Raji (cell line): ENCODE data around the gene SPINK1.

Source experiments
- POLR2A ChIP-seq: IDR thresholded peaks from 2 replicates; pipeline ENCODE4 v1.6.1; 2011; ENCODE audit warnings: low read depth, low read length, control low read depth; ENCODE audit not compliant: insufficient read depth

The SPINK1 gene

DNA sequence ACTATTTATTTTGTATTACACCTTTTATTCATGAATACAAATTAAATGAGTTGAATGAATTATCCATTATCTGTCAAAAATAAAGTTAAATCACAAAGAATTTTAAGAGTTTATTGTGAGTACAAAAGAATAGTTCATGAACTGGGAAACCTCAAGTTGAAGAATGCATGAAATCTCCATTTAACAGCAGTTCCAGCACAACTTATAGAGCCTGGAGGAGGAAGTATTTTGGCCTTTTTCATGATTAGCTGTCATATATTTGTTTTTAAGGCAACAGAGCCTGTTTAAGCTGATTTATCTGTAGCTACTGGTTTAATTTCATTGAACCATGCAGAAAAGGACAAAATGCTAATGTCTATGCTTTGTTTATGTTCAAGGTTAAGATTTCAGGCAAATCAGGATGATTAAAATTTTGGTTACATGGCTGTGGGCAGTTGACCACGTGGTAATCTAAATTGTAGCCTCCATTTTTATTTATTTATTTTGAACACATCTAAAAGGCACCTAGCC is 12.2 kb downstream of the SPINK1 start:
- TF ChIP-seq POLR2A, result no peak

- no peak for TF ChIP-seq POLR2A
These were observed 13.2 kb downstream of the SPINK1 start for GRCh38 chr5:147818290-147818689.

DNA sequence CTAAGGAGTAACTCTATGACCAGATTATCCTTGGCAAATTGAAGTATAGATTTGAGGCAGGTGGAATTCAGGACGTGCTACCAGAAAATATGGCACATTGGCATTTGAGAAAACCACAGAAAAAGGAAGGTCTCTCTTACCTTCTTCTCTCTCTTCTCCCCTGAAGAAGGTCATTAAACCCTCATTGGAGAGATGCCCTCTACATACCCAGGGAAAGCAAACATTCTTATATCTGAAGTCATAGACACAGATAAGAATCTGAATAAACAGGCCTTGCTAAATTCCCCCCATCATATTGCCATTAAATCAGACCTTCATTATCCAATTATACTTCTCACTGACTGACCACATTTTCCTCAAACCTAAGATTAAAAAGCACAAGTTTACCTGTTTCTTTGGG is 17.8 kb downstream of the SPINK1 start:
- TF ChIP-seq POLR2A, result no peak

GRCh38 chr5:147809830-147810666 is 21.4 kb downstream of the SPINK1 start:
- no peak for TF ChIP-seq POLR2A

DNA sequence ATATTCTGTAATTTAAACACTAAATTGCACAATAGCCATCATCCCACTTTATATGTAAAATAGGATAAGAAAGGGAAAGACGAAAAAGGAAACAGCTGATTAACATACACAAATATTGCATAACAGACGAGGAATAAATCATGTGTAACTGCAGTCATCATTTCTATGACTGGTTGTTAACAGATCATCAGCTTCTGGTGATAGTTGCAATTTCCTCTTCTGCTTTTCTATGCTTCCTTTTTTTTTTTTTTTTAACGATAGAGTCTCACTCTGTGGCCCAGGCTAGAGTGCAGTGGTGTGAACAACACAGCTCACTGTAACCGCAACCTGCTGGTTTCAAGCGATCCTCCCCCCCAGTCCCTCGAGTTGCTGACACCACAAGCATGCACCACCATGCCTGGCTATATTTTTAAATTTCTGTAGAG is 26.4 kb downstream of the SPINK1 start:
- TF ChIP-seq POLR2A, result no peak

- TF ChIP-seq POLR2A, result no peak
These were observed 27.1 kb downstream of the SPINK1 start for GRCh38 chr5:147804334-147804733.

DNA sequence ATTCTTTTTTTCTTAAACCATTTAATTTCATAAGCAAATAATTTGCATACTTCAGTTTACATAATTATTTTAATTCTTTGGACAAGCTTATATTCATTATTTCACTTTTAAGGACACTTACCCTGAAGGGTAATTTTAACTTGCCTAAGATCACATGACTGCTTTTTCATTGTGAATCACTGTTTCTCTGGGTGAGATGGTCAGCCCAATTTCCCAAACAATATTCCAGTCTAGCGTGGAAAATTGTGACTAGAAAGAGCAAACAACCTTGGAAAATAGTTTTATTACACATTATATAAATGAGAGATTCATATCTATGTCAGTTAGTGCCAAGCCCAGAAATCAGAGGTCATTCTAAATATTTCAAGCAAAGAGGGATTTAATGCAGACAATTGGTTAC is 27.5 kb downstream of the SPINK1 start:
- no peak for TF ChIP-seq POLR2A

- no peak for TF ChIP-seq POLR2A
These were observed 30.0 kb downstream of the SPINK1 start for GRCh38 chr5:147801461-147801860.

GRCh38 chr5:147800491-147800890 is 31.0 kb downstream of the SPINK1 start:
- no peak for TF ChIP-seq POLR2A

- TF ChIP-seq POLR2A, result no peak
These were observed 34.7 kb downstream of the SPINK1 start for GRCh38 chr5:147796556-147797308.

DNA sequence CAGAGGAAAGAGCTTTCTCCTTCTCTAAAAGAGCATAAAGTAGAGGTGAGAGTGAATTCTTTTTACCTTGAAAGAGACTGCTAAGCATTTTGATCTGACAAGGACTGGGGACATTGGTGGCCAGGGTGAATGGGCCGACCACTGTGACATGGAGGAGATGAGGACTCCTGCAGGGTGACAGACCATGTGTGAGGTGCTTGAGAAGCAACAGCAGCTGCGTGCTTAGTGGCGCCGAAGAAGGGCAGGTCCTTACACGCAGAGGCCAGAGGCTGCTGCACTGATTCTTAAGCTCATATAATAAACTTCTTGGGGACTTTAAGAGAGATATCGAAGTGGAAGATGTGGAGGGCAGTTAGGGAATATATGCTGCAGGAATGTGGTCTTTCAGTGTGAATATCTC is 40.3 kb downstream of the SPINK1 start:
- no peak for TF ChIP-seq POLR2A

DNA sequence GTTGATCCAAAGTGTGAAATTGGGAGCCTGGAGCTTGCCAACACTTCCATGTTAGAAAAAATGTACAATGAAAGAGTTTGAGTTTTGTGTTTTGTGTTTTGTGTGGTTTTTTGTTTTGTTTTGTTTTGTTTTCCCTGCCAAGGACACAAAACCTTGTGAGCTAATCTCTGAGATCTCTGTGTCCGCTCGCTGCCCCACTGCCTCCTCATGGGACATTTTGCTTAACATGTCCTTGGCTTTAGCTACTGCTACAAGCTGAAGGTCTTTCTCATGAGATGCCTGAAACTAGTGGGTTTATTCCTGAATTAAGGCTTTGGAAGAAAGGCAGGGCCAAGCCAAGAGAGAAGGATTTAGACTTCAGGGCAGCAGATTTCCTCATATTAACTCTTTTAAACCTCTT is 41.7 kb downstream of the SPINK1 start:
- no peak for TF ChIP-seq POLR2A

GRCh38 chr5:147788023-147788422 is 43.4 kb downstream of the SPINK1 start:
- no peak for TF ChIP-seq POLR2A

DNA sequence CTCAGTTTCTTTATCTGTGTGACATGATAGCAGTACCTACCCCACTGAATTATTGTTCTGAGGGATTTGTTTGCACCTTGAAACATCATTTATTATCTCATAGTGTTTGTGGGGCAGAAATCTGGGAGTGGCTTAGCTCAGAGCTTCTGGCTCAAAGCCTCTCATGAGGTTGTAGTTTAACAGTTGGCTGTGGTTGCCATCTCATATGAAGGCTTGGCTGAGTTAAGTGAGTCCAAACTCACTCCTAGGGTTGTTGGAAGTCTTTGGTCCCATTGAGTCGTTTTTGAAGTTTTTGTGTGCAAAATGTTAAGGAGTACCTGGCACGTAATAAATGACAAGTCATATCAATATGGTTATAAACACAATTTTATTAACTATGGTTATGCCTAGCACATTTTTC is 45.3 kb downstream of the SPINK1 start:
- TF ChIP-seq POLR2A, result no peak

DNA sequence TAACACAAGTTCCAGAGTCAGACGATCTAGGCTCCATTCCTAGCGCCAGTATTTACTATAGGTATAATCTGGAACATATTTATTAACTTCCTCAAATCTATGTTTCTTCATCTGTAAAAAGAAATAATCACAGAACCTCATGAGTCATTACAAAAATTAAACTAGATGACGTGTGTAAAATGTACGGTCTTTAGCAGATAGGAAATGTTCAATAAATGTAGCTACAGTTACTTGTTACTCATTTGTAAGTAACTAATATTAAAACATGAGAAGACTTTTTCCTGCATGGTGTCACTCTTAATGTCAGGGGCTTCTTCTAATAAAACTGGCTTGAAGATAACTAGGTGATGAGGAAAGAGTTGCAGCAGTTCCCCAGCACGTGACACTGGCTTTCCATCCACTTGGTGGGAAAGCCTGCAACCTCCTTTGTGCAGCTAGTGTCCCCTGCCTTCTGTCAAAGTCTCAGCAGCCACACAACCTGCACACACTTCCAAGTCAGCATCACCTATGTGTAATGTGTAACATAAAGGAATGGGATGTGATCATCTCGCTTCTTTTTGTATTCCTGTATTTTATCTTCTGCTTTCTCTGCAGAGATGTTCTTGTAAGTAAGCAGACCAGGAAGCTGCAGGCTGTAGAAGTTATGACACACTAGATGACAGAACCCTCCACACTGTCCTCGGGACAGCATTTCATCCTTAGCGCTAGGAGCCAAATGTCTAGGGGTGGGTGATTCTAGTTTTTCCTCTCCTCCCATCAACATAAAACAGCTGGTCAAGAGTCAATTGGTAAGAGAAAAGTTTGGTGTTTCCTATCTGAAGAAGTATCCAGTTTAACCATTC is 47.1 kb downstream of the SPINK1 start:
- no peak for TF ChIP-seq POLR2A
